NT2/D1 (cell line): ENCODE data around the gene MPDU1.

Experiments
- SUZ12 ChIP-seq: IDR thresholded peaks from 2 replicates; pipeline ENCODE4 v1.6.1; 2011; ENCODE audit not compliant: insufficient read length, insufficient read depth; ENCODE audit errors: extremely low read depth
- YY1 ChIP-seq: IDR thresholded peaks from 2 replicates; pipeline ENCODE4 v1.6.1; 2011; ENCODE audit not compliant: insufficient read length, insufficient read depth

- no peak for TF ChIP-seq SUZ12
- TF ChIP-seq YY1, result no peak
Observed at GRCh38 chr17:7555320-7555948, 28.2 kb upstream of the MPDU1 start.
